ENCODE results near the gene PHLPP1. TPM values are rescaled to one million over a fixed set of nuclear protein-coding genes. Genes with fewer than 3 reads are reported as not detected.

PHLPP1 gene
- total and polyA plus RNA-seq, 2 of the 4 experiments (the other 2 are of a cell fraction): 3.3 to 3.6 TPM

DNA sequence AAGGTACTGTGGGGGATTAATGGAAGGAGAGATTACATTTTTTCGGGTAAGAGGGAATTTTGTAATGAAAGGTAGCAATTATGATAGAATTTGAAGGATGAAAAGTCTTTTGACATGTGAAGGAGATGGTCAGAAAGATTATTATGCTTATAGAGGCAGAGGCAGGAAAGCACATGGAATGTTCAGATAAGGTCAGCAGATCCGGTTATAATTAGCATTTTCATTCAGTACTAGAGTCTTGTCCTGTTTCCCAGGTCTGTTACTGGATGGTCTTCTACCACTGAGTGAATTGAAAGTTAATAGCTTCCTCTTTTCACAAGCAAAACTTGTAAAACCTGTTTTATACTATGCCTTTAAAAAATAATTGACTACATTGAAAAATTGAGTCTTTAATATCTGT is 116.9 kb downstream of the PHLPP1 start:
- CTCF ChIA-PET: no interaction called here
- POLR2A ChIA-PET (ENCODE audit: unreplicated experiment): no interaction called here
- H2AK5ac ChIP-seq (ENCODE audit: low read depth, low read length): no peak overlapping the region

More for the DNA sequence above, 116.9 kb downstream of the PHLPP1 start:
- H3K14ac ChIP-seq (replicated peaks; ENCODE audit: low read depth, low read length): no peak overlapping the region
- DNase-seq (no peak), ATAC-seq (ENCODE audit: low read depth) (no peak)
- no peak overlapping the region for H4K8ac ChIP-seq (ENCODE audit: low read depth in 2 of 2, low read length in 2 of 2)
- H3K27ac ChIP-seq (ENCODE audit: insufficient read depth, low read length): no peak overlapping the region
- no peak overlapping the region for H2AFZ ChIP-seq (replicated peaks; ENCODE audit: low read length, poor library complexity)
- H3K56ac ChIP-seq (ENCODE audit: extremely low read depth, insufficient read depth, low read length): no peak overlapping the region
- BruUV-seq (replicated peaks): no TSS peak
- H2BK15ac ChIP-seq (ENCODE audit: low read depth, low read length): no peak overlapping the region
- H3K9ac ChIP-seq (ENCODE audit: low read depth, low read length): no peak overlapping the region
- no peak overlapping the region for H3K4ac ChIP-seq (ENCODE audit: low read depth, low read length)
- peaks cover 0 to 27% of the 10 kb centered on the region in 2 experiments; a peak in 3 of 4 replicates for H3K79me1 ChIP-seq (ENCODE audit: low read depth in 1 of 2, low read length in 2 of 2)
- H3K4me1 ChIP-seq (ENCODE audit: control insufficient read depth, insufficient read depth, low read length): peaks cover 1% of the 10 kb centered on the region; the same call in 1 of the 2 replicates
- H3K27me3 ChIP-seq (ENCODE audit: control insufficient read depth, insufficient read depth, low read length): no peaks in the 10 kb centered on the region
- H3K9me3 ChIP-seq (ENCODE audit: control insufficient read depth, insufficient read depth, low read length): no peaks in the 10 kb centered on the region
- H3K4me3 ChIP-seq (ENCODE audit: insufficient read depth, low read depth, low read length): no peak overlapping the region
- no peak overlapping the region for H2BK20ac ChIP-seq (ENCODE audit: low read depth, low read length)
- no peak overlapping the region for H2AK9ac ChIP-seq (replicated peaks; ENCODE audit: low read depth, low read length, poor library complexity)
- in situ Hi-C loops (cut with MboI; ENCODE audit: low sequenced_read_pairs): no loop called here
- H3K36me3 ChIP-seq (ENCODE audit: control insufficient read depth, insufficient read depth, low read length): 0 out of 2 replicates have a peak, but pooled peaks cover 2% of the 10 kb centered on the region
- no peaks in the 10 kb centered on the region for H4K20me1 ChIP-seq (ENCODE audit: insufficient read depth, low read length)
- no peak overlapping the region for H3K23ac ChIP-seq (ENCODE audit: low read depth, low read length)
- peaks cover 3% of the 10 kb centered on the region; the same call in 1 of the 2 replicates for H3K9me1 ChIP-seq (ENCODE audit: insufficient read depth, low read length)
- WGBS, 2 experiments (ENCODE audit: extremely low coverage in 2 of 2, insufficient read length in 1 of 2): 100% methylated on average over 1 of the region's 2 CpGs
- no peak overlapping the region for H3K18ac ChIP-seq (ENCODE audit: low read depth, low read length)
- intact Hi-C loops (cut with micrococcal nuclease): no loop called here
- no peak overlapping the region for H2BK5ac ChIP-seq (ENCODE audit: low read depth, low read length, poor library complexity, severe bottlenecking)
- H3K4me2 ChIP-seq (ENCODE audit: low read depth, low read length): no peak overlapping the region
- H2BK120ac ChIP-seq (ENCODE audit: low read depth, low read length): no peak overlapping the region
- no peak overlapping the region for H4K5ac ChIP-seq (ENCODE audit: low read depth, low read length)
- no peak for TF ChIP-seq SMC3 (IDR thresholded peaks at IDR 0.05; ENCODE audit: low read depth, low read length)
- TF ChIP-seq POLR2A (IDR thresholded peaks at IDR 0.05; ENCODE audit: low read depth, low read length): no peak
- no peak for TF ChIP-seq CTCF (conservative IDR thresholded peaks at IDR 0.05; ENCODE audit: low read depth, low read length)
- TF ChIP-seq MAZ (IDR thresholded peaks at IDR 0.05; ENCODE audit: borderline replicate concordance, low read depth, low read length): no peak
- TF ChIP-seq RFX5 (IDR thresholded peaks at IDR 0.05; ENCODE audit: low read depth, low read length): no peak
- no peak for TF ChIP-seq FOS (IDR thresholded peaks at IDR 0.05; ENCODE audit: low read depth, low read length)
- TF ChIP-seq MAFK (IDR thresholded peaks at IDR 0.05; ENCODE audit: low read depth, low read length): no peak
- TF ChIP-seq RAD21 (IDR thresholded peaks at IDR 0.05; ENCODE audit: low read length): no peak
- TF ChIP-seq BHLHE40 (IDR thresholded peaks at IDR 0.05; ENCODE audit: low read depth, low read length): no peak
- TF ChIP-seq NFE2L2 (IDR thresholded peaks at IDR 0.05; ENCODE audit: low read depth, low read length): no peak
- TF ChIP-seq CEBPB (IDR thresholded peaks at IDR 0.05; ENCODE audit: low read depth, low read length): no peak
- no peak for TF ChIP-seq MXI1 (IDR thresholded peaks at IDR 0.05; ENCODE audit: borderline replicate concordance, low read depth, low read length)
- no peak overlapping the region for H4K91ac ChIP-seq (ENCODE audit: insufficient read depth, low read depth, low read length)
- dilution Hi-C loops (cut with HindIII; ENCODE audit: low sequenced_read_pairs, unreplicated experiment): no loop called here

All from IMR-90 (cell line).